GM12872 (cell line): ENCODE measurements around the gene LGI2.

Source experiments
- CTCF ChIP-seq: IDR thresholded peaks from 3 replicates; pipeline ENCODE4 v1.5.1; 2011; ENCODE audit warnings: low read depth, mild to moderate bottlenecking, low read length, moderate library complexity; ENCODE audit not compliant: insufficient read depth

Gene LGI2

GRCh38 chr4:25030277-25031076 is at the start of gene LGI2:
Gene LGI2 (minus strand): TSS chr4:25030946. CDS start chr4:25030693, 253 bp downstream.
- TF ChIP-seq CTCF: no peak

- no peak for TF ChIP-seq CTCF
Measured at GRCh38 chr4:25078523-25078922, 47.8 kb upstream of the LGI2 start.

GRCh38 chr4:25076625-25077398 is 46.1 kb upstream of the LGI2 start:
- no peak for TF ChIP-seq CTCF

GRCh38 chr4:25075851-25076250 is 45.1 kb upstream of the LGI2 start:
- no peak for TF ChIP-seq CTCF

- no peak for TF ChIP-seq CTCF
Measured at GRCh38 chr4:25075129-25075528, 44.4 kb upstream of the LGI2 start.

GRCh38 chr4:25070545-25070944 is 39.8 kb upstream of the LGI2 start:
- no peak for TF ChIP-seq CTCF

GRCh38 chr4:25069014-25069413 is 38.3 kb upstream of the LGI2 start:
- no peak for TF ChIP-seq CTCF
